ENCODE data around the gene NT5C2.
A peak's percentile ranks its signal among the peaks of the same experiment; 100 is the strongest.
"Not testable (repeated sequence)": the region's sequence is repeated elsewhere in the genome, so short reads cannot be mapped to it uniquely, and the experiment has no call there.

The NT5C2 gene

DNA sequence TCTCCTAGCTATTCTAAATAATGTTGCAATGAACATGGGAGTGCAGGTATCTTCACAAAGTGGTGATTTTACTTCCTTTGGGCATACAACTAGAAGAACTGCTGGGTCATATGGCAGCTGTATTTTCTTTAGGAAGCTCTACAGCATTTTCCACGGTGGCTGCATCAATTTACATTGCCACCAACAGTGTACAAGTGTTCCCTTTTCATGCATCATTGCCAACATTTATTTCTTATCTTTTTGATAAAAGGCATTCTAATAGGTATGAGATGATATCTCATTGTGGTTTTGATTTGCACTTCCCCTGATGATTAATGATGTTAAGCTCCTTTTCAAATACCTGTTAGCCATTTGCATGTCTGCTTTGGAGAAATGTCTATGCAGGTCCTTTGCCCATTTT, 52.6 kb downstream of the NT5C2 start:
- Mint-ChIP-seq H3K27me3 (ENCODE audit: low read depth) (no peaks in the 10 kb centered on the region), H3K4me3 (no peak overlapping the region), H3K27ac (no peak overlapping the region), H3K9me3 (no peaks in the 10 kb centered on the region), H3K4me1 (ENCODE audit: low read depth) (peaks cover 1% of the 10 kb centered on the region), H3K36me3 (ENCODE audit: low read depth) (peaks cover 37% of the 10 kb centered on the region)
- DNase-seq (ENCODE audit: low spot score) = no peak

DNA sequence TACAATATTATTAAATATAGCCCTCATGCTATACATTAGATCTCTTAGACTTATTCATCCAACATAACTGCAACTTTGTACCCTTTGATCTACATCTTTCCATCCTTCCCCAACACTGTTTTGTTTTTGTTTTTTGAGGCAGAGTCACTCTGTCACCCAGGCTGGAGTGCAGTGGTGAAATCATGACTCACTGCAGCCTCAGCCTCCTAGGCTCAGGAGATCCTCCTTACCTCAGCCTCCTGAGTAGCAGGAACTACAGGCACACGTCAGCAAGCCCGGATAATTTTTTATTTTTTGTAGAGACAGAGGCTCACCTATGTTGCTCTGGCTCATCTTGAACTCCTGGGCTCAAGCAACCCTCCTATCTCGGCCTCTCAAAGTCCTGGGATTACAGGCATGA, 53.3 kb downstream of the NT5C2 start:
- DNase-seq (ENCODE audit: low spot score) = no peak
- Mint-ChIP-seq H3K9me3 (peaks cover 3% of the 10 kb centered on the region), H3K36me3 (ENCODE audit: low read depth) (peaks cover 41% of the 10 kb centered on the region), H3K27ac (no peak overlapping the region), H3K27me3 (ENCODE audit: low read depth) (no peaks in the 10 kb centered on the region), H3K4me3 (no peak overlapping the region), H3K4me1 (ENCODE audit: low read depth) (peaks cover 3% of the 10 kb centered on the region)

DNA sequence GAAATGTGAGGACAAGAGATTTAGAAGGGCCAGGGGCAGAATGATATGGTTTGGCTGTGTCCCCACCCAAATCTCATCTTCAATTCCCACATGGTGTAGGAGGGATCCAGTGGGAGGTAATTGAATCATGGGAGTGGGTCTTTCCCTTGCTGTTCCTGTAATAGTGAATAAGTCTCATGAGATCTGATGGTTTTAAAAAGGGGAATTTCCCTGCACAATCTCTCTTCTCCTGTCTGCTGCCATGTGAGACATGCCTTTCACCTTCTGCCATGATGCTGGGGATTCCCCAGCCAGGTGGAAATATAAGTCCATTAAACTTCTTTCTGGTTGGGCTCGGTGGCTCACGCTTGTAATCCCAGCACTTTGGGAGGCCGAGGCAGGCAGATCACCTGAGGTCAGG, 57.9 kb downstream of the NT5C2 start:
- not testable (repeated sequence) for H3K4me1 Mint-ChIP-seq (ENCODE audit: low read depth); H3K4me3 Mint-ChIP-seq; H3K9me3 Mint-ChIP-seq; DNase-seq (ENCODE audit: low spot score); H3K27ac Mint-ChIP-seq; H3K27me3 Mint-ChIP-seq (ENCODE audit: low read depth)
- H3K36me3 Mint-ChIP-seq (ENCODE audit: low read depth) = peaks cover 60% of the 10 kb centered on the region

DNA sequence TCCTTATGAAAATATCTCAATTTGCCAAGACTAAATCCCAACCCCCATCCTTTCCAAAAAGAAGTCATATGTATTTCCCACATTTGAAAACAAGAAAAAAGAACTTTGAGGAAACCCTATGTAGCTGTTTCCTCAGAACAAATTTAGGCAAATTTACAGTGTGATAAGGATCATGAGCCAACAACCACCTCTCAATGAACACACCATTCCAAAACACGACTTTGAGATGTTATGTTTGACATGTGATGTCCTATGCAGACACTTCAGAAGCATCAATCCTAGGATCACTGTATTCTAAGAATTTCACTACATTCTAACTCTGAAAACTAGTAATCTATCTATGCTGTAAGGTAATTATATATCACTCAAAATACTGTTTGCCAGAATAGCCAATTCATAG, 62.2 kb downstream of the NT5C2 start:
- H3K27ac Mint-ChIP-seq = no peak overlapping the region
- DNase-seq (ENCODE audit: low spot score) = no peak
- no peak overlapping the region for H3K4me3 Mint-ChIP-seq
- peaks cover 8% of the 10 kb centered on the region for H3K4me1 Mint-ChIP-seq (ENCODE audit: low read depth)
- H3K27me3 Mint-ChIP-seq (ENCODE audit: low read depth) = no peaks in the 10 kb centered on the region
- peaks cover 4% of the 10 kb centered on the region for H3K9me3 Mint-ChIP-seq
- peaks cover 52% of the 10 kb centered on the region for H3K36me3 Mint-ChIP-seq (ENCODE audit: low read depth)

DNA sequence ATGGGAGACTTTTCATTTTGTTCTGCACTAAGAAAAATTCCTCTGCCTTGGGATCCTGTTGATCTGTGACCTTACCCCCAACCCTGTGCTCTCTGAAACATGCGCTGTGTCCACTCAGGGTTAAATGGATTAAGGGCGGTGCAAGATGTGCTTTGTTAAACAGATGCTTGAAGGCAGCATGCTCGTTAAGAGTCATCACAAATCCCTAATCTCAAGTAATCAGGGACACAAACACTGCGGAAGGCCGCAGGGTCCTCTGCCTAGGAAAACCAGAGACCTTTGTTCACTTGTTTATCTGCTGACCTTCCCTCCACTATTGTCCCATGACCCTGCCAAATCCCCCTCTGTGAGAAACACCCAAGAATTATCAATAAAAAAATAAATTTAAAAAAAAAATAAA, 62.9 kb downstream of the NT5C2 start:
- H3K4me3 Mint-ChIP-seq; H3K27me3 Mint-ChIP-seq (ENCODE audit: low read depth); H3K9me3 Mint-ChIP-seq; H3K27ac Mint-ChIP-seq; DNase-seq (ENCODE audit: low spot score): not testable (repeated sequence)
- Mint-ChIP-seq H3K36me3 (ENCODE audit: low read depth) (peaks cover 53% of the 10 kb centered on the region), H3K4me1 (ENCODE audit: low read depth) (peaks cover 14% of the 10 kb centered on the region)

DNA sequence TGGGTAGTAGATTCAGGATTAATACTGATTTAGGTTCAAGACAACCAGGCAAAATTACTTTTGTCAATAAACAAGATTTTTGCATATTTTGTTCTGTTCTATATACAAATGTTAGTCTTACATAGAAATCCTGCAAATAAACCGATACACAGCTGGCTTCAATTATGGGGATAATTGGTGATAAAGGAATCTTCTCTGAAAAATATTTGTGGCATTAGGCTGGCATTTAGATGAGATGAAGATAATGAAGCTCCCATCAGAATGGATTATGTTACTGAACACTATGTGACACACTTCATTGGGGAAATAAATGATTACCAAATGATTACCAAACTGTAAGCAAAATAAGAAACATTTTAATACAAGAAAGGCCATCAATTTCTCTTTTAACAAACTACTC, 65.8 kb downstream of the NT5C2 start:
- no peak overlapping the region for H3K4me3 Mint-ChIP-seq
- DNase-seq (ENCODE audit: low spot score) = no peak
- H3K27ac Mint-ChIP-seq = no peak overlapping the region
- H3K36me3 Mint-ChIP-seq (ENCODE audit: low read depth) = peaks cover 36% of the 10 kb centered on the region
- H3K27me3 Mint-ChIP-seq (ENCODE audit: low read depth) = no peaks in the 10 kb centered on the region
- no peaks in the 10 kb centered on the region for H3K9me3 Mint-ChIP-seq
- H3K4me1 Mint-ChIP-seq (ENCODE audit: low read depth) = peaks cover 12% of the 10 kb centered on the region

DNA sequence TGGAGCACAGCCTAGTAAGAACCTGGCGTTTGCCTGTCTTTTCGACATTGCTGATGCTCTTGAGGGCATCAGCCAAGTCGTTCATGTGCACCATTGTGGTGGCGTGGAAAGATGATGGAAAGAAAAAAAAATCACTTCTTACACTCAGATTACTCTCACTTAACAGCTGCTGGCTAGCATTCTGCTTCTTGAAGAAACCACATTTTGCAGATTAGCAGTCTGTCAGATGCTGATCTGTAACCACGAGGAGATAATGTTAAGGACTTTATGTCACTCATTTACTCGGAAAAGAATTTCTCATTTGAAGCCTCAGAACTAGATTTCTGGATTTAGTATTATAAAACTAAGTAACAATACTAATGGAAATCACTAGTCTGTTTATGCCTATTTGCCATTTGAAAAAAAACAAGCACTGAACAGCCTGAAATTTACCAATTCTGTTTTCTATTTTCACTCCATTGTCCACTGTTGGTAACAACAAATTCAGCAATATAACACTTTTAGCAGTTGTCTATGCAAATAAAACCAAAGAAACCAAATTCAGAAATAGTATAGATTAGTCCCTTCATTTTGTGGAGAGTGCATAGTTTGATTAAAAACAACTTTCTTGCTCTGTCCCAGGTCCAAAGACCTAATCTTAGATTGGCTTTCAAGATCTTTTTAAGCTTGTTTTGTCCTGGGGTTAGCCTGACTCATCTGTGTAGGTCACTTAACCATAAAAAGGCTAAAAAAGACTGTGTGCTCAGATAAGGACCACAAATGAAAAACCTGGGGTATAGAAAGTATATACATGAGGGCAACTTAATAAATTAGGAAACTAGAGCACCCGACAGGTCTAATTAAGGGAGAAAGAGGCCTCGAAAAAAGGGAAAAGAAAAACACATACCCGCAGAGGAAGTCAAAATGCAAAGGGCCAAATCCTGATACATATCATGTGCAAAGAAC, 67.5 kb downstream of the NT5C2 start:
- H3K4me3 Mint-ChIP-seq = no peak overlapping the region
- H3K4me1 Mint-ChIP-seq (ENCODE audit: low read depth) = peaks cover 12% of the 10 kb centered on the region
- no peak overlapping the region for H3K27ac Mint-ChIP-seq
- H3K27me3 Mint-ChIP-seq (ENCODE audit: low read depth) = no peaks in the 10 kb centered on the region
- DNase-seq (ENCODE audit: low spot score) = peak; percentile 30
- no peaks in the 10 kb centered on the region for H3K9me3 Mint-ChIP-seq
- H3K36me3 Mint-ChIP-seq (ENCODE audit: low read depth) = peaks cover 26% of the 10 kb centered on the region

DNA sequence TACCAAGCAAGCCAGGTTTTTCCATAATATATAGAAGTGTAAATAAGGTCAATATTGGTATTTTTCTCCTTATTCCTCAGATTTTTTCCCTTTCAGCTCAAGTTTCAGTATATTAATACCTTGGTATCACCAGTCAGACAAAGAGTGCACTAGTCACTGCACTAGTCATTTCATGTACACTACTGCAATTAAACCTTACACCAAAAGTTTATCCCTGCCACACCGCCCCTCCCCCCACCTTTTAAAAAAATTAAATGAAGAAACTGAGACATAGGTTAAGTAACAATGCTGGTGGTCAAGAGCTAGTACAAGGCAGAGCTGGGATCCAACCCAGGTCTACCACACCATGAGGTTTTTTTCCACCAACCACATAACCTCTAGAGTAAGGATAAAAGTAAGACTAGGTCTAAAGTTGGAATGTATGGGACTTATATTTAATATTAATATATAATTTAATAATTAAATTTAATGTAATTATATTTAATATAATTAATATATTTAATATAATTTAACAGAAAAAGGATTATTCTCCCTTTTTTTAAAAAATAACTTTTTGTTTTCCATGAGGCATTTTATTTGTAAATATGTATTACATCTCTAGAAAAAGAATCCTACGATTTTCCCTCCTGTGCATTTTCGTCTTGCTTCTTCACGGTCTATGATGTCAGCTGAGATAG, 68.5 kb downstream of the NT5C2 start:
- H3K4me3 Mint-ChIP-seq = no peak overlapping the region
- H3K36me3 Mint-ChIP-seq (ENCODE audit: low read depth) = peaks cover 25% of the 10 kb centered on the region
- H3K9me3 Mint-ChIP-seq = no peaks in the 10 kb centered on the region
- DNase-seq (ENCODE audit: low spot score) = no peak
- H3K27me3 Mint-ChIP-seq (ENCODE audit: low read depth) = no peaks in the 10 kb centered on the region
- no peak overlapping the region for H3K27ac Mint-ChIP-seq
- peaks cover 12% of the 10 kb centered on the region for H3K4me1 Mint-ChIP-seq (ENCODE audit: low read depth)

DNA sequence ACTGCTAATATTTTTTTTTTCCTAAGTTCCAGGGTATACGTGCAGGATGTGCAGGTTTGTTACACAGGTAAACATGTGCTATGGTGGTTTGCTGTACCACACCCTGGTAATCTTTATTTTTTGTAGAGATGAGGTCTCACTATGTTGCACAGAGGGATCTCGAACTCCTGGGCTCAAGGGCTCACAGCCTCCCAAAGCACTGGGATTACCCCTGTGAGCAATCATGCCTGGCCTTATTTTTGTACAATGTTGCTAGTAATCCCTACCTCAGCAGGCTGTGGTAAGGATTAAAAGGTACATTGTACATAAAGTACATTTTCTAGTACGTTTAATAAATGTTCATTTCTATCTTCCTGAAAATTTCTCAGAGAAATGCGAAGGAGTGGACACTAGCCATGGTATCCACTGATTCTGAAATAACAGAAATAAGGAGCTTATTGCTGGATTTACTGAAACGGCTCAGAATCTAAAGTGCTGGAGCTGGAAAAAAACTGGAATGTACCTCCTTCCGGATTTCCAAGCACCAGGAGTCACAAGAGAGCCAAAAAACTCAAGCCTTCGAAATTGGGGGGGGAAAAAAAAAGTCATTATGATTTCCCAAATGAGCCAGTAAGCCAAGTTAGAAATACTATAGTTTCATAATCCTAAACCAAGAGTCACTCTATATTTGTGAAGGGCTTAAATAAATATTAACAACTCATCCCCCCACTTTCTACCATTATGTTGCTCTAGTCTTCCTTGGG, 69.6 kb downstream of the NT5C2 start:
- H3K27ac Mint-ChIP-seq = no peak overlapping the region
- H3K36me3 Mint-ChIP-seq (ENCODE audit: low read depth) = peaks cover 25% of the 10 kb centered on the region
- no peak for DNase-seq (ENCODE audit: low spot score)
- H3K9me3 Mint-ChIP-seq = no peaks in the 10 kb centered on the region
- no peak overlapping the region for H3K4me3 Mint-ChIP-seq
- H3K27me3 Mint-ChIP-seq (ENCODE audit: low read depth) = no peaks in the 10 kb centered on the region
- H3K4me1 Mint-ChIP-seq (ENCODE audit: low read depth) = peaks cover 12% of the 10 kb centered on the region

DNA sequence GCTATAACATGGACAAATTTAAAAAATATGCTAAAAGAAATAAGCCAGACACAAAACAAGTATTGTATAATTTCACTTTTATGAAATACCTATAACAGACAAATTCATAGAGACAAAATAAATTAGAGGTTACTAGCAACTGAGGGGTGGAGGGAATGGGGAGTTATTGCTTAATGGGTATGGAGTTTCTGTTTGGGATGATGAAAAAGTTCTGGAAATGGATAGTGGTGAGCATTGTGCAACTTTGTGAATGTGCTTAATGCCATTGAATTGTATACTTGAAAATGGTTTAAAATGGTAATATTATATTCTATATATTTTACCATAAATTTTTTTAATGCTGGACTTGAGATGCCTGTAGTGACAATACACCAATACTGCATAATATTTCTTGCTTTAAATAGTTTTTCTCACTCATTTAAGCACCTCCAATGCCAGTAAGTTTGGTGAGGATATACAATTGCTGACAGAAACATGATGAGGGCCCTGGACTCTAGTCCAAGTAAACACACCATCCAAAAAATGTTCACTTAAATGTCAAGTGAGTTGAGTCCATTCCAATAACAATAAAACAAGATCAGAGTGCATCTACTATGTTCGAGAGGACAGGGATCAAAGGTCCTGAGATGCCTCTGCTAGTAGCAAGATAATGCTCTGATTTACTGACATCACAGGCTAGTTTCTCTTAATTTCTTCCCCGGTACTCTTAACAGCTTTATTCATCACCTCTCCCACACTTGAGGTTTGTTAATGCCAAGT, 71.9 kb downstream of the NT5C2 start:
- no peak overlapping the region for H3K27ac Mint-ChIP-seq
- no peaks in the 10 kb centered on the region for H3K9me3 Mint-ChIP-seq
- no peak for DNase-seq (ENCODE audit: low spot score)
- H3K4me1 Mint-ChIP-seq (ENCODE audit: low read depth) = peaks cover 11% of the 10 kb centered on the region
- peaks cover 17% of the 10 kb centered on the region for H3K36me3 Mint-ChIP-seq (ENCODE audit: low read depth)
- H3K4me3 Mint-ChIP-seq = no peak overlapping the region
- no peaks in the 10 kb centered on the region for H3K27me3 Mint-ChIP-seq (ENCODE audit: low read depth)

DNA sequence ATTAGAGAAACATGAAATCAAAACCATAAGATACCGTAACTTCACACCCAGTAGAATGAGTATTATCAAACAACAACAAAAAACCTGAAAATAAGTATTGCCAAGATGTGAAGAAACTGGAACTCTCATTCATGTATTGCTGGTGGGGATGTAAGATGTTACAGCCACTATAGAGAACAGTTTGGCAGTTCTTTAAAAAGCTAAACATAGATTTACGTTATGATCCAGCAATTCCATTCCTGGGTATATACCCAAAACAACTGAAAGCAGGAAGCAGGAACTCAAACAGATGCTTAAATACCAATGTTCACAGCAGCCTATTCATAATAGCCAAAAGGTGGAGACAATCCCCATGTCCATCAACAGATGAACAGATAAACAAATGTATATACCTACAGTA, 72.5 kb downstream of the NT5C2 start:
- H3K36me3 Mint-ChIP-seq (ENCODE audit: low read depth) = peaks cover 11% of the 10 kb centered on the region
- no peaks in the 10 kb centered on the region for H3K9me3 Mint-ChIP-seq
- no peak for DNase-seq (ENCODE audit: low spot score)
- H3K4me3 Mint-ChIP-seq = no peak overlapping the region
- no peaks in the 10 kb centered on the region for H3K27me3 Mint-ChIP-seq (ENCODE audit: low read depth)
- peaks cover 5% of the 10 kb centered on the region for H3K4me1 Mint-ChIP-seq (ENCODE audit: low read depth)
- no peak overlapping the region for H3K27ac Mint-ChIP-seq

DNA sequence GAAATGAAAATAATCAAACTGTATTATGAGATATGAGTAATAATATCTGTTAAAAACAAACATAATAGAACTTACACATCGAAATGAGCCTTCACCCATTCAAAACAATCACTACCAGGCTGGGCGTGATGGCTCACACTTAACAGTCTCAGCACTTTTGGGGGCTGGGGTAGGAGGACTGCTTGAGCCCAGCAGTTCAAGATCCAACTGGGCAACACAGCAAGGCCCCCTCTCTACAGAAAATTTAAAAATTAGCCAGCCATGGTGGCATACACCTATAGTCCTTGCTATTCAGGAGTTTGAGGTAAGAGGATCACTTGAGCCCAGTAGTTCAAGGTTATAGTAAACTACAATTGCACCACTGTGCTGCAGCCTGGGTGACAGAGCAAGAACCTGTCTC, 75.8 kb downstream of the NT5C2 start:
- no peak for DNase-seq (ENCODE audit: low spot score)
- Mint-ChIP-seq H3K36me3 (ENCODE audit: low read depth) (peaks cover 6% of the 10 kb centered on the region), H3K27ac (no peak overlapping the region), H3K4me1 (ENCODE audit: low read depth) (peaks cover 6% of the 10 kb centered on the region), H3K27me3 (ENCODE audit: low read depth) (no peaks in the 10 kb centered on the region), H3K9me3 (no peaks in the 10 kb centered on the region), H3K4me3 (no peak overlapping the region)

DNA sequence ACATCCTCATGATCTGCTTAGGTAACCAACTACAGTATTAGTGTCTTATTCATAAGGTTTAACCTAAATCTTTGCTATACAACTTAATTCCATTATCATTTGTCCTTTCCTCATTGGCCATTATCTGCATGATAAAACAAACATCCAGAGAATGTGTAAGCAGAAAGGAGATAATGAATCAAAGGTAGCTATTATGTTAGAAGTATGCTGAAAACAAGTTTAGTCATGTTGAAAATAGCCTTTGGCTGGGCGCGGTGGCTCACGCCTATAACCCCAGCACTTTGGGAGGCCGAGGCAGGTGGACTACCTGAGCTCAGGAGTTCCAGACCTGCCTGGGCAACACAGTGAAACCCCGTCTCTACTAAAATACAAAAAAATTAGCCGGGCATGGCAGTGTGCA, 78.2 kb downstream of the NT5C2 start:
- Mint-ChIP-seq H3K36me3 (ENCODE audit: low read depth) (peaks cover 12% of the 10 kb centered on the region), H3K9me3 (no peaks in the 10 kb centered on the region), H3K27me3 (ENCODE audit: low read depth) (no peaks in the 10 kb centered on the region), H3K4me1 (ENCODE audit: low read depth) (peaks cover 9% of the 10 kb centered on the region), H3K4me3 (no peak overlapping the region), H3K27ac (no peak overlapping the region)
- no peak for DNase-seq (ENCODE audit: low spot score)
